ENCODE results near the gene SNCB.

The SNCB gene

GRCh38 chr5:176631383-176632200 is 1.3 kb upstream of the SNCB start:
- H3K4me1 ChIP-seq (ENCODE audit: control insufficient read depth in 1 of 2, insufficient read depth in 1 of 2, low read depth in 1 of 2, low read length in 1 of 2), result no peaks in the 10 kb centered on the region
- no peaks in the 10 kb centered on the region for H3K36me3 ChIP-seq
- H3K27me3 ChIP-seq, result peaks cover 100% of the 10 kb centered on the region
- no peak overlapping the region for H3K27ac ChIP-seq
- no peak for TF ChIP-seq CTCF (IDR thresholded peaks at IDR 0.05)
- no peaks in the 10 kb centered on the region for H3K9me3 ChIP-seq
- no peak overlapping the region for H3K4me3 ChIP-seq (ENCODE audit: low read depth in 1 of 2, low read length in 1 of 2)

DNA sequence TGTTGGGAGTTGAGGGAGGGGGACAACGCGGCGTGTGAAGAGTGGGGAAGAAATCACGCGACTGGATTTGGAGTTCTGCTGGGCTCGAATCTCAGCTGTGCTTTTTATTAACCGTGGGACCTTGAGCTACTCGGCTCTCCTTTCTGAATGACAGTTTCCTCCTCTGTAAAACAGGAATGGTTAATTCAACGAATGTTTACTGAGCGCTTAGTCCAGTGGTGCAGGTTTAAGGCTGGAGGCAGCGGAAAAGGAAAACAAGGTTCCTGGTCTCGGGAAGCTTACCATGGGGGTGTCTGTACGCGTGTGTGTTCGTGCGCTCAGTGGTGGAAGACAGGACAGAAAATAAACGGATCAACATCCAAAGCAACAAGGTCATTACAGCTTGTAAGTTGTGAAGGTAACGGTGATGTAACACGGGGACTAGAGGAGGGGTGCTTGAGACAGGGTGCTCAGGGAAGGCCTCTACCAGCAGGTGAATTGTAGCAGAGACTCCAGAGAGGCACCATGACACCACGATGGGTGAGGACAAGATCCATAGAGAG is 418 bp upstream of the SNCB start:
- Histone ChIP-seq H3K4me3 (ENCODE audit: low read depth in 1 of 2, low read length in 1 of 2) (no peak overlapping the region), H3K36me3 (no peaks in the 10 kb centered on the region), H3K27ac (no peak overlapping the region), H3K4me1 (ENCODE audit: control insufficient read depth in 1 of 2, insufficient read depth in 1 of 2, low read depth in 1 of 2, low read length in 1 of 2) (no peaks in the 10 kb centered on the region), H3K9me3 (no peaks in the 10 kb centered on the region), H3K27me3 (peaks cover 100% of the 10 kb centered on the region)
- TF ChIP-seq CTCF (IDR thresholded peaks at IDR 0.05), result no peak

GRCh38 chr5:176629317-176629852 is 949 bp downstream of the SNCB start:
- H3K36me3 ChIP-seq, result no peaks in the 10 kb centered on the region
- H3K4me1 ChIP-seq (ENCODE audit: control insufficient read depth in 1 of 2, insufficient read depth in 1 of 2, low read depth in 1 of 2, low read length in 1 of 2), result no peaks in the 10 kb centered on the region
- H3K27me3 ChIP-seq, result peaks cover 100% of the 10 kb centered on the region
- no peak overlapping the region for H3K4me3 ChIP-seq (ENCODE audit: low read depth in 1 of 2, low read length in 1 of 2)
- H3K27ac ChIP-seq, result no peak overlapping the region
- no peak for TF ChIP-seq CTCF (IDR thresholded peaks at IDR 0.05)
- no peaks in the 10 kb centered on the region for H3K9me3 ChIP-seq

DNA sequence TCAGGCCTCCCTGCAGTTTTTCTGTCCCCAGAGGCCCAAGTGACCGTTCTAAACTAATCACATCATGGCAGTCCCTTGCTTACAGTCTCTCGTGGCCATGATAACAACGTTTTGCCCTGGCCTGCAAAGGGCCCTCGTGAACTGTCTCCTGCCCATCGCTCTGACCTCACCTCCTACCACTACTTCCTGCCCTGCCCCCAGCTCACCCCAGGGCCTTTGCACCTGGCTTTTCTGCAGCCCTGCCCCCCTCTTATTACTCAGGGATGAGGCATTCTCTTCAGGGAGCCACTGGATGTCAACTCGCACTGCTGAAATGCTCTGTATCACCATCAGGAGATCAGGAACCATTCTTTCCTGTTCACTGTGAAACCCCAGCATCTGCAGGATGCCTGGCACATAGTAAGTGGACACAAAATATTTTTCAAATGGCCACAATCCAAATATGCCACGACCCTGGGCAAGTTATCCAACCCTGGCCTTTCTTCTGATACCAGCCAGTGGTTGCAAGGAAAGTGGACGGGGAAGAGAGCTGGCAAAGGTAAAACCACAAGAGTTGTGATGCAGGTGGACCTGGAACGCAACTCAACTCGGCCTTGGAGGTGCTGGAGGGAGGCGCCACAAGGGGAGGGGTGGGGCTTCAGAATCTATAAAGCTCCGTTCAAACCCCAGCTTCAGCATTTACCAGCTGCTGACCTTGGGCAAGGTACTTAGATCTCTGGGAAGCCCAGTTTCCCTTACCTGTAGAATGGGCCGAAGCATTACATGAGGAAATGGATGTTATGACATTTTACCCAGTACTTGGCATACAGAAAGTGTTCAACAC is 1.7 kb downstream of the SNCB start:
- TF ChIP-seq CTCF (IDR thresholded peaks at IDR 0.05), result no peak
- peaks cover 100% of the 10 kb centered on the region for H3K27me3 ChIP-seq

DNA sequence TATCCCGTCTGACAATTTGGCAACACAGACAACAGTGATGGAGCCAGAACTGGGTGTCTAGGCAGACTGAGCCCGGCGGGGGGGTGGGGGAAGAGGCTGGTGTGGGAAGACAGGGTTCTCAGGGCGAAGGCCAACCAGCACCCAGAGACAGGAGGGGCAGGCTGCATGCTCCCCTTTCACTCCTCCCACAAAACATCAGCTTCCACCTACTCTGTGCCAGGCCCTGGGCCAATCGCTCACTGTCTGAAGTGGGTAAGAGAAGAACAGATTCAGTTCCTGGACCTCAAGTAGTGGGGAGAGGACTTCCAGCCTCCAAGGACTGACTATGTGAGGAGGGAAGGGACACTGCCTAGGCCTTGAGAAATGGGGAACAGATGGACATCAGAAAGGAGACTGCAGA is 2.8 kb downstream of the SNCB start:
- no peak overlapping the region for H3K4me3 ChIP-seq (ENCODE audit: low read depth in 1 of 2, low read length in 1 of 2)
- no peak overlapping the region for H3K27ac ChIP-seq
- H3K27me3 ChIP-seq, result peaks cover 98% of the 10 kb centered on the region
- no peak for TF ChIP-seq CTCF (IDR thresholded peaks at IDR 0.05)
- H3K9me3 ChIP-seq, result no peaks in the 10 kb centered on the region
- H3K4me1 ChIP-seq (ENCODE audit: control insufficient read depth in 1 of 2, insufficient read depth in 1 of 2, low read depth in 1 of 2, low read length in 1 of 2), result no peaks in the 10 kb centered on the region
- no peaks in the 10 kb centered on the region for H3K36me3 ChIP-seq

More for the DNA sequence above, 1.7 kb downstream of the SNCB start:
- Histone ChIP-seq H3K9me3 (no peaks in the 10 kb centered on the region), H3K36me3 (no peaks in the 10 kb centered on the region), H3K27ac (no peak overlapping the region), H3K4me3 (ENCODE audit: low read depth in 1 of 2, low read length in 1 of 2) (no peak overlapping the region), H3K4me1 (ENCODE audit: control insufficient read depth in 1 of 2, insufficient read depth in 1 of 2, low read depth in 1 of 2, low read length in 1 of 2) (no peaks in the 10 kb centered on the region)

Data from neutrophil (primary cell).